AG04450 (cell line): ENCODE data around the gene SDK1. TPM values are rescaled to one million over a fixed set of nuclear protein-coding genes. Genes with fewer than 3 reads are reported as not detected.

ENCODE experiments used
- CTCF ChIA-PET: fragments of 300-600, 350-600 bp; formaldehyde crosslinking; extraction: SDS; loops from one replicate; lab custom pipeline; 2022; ENCODE audit warnings: antibody characterized with exemption, inconsistent platforms; lab: Charles Lee
- POLR2A ChIA-PET: fragments of 350-600 bp; formaldehyde crosslinking; extraction: SDS; loops from one replicate; lab custom pipeline; 2021; ENCODE audit warnings: antibody characterized with exemption, inconsistent platforms; lab: Yijun Ruan, JAX
- DNase-seq: peaks from one replicate; pipeline ENCODE4 v3.0.0-alpha.2; 2011; ENCODE audit warnings: low read depth, low spot score
- H3K27ac ChIP-seq: one replicate; pipeline ENCODE4 v1.5.1; 2012; ENCODE audit warnings: low read depth, low read length, control low read depth
- H3K27me3 ChIP-seq: one replicate; pipeline ENCODE4 v1.6.0; 2012; ENCODE audit warnings: low read length; ENCODE audit not compliant: control insufficient read depth, insufficient read depth
- H3K4me3 ChIP-seq: 2 replicates; pipeline ENCODE4 v1.5.1; 2011; ENCODE audit warnings: mild to moderate bottlenecking, low read depth, low read length, control low read depth
- H3K9me3 ChIP-seq: 2 replicates; pipeline ENCODE4 v1.5.1; 2012; ENCODE audit warnings: low read length; ENCODE audit not compliant: control insufficient read depth, insufficient read depth
- polyA plus RNA-seq: library from polyadenylated mRNA; depleted of rRNA; stranded (reverse); fragments of >200 nt; gene quantifications from 2 replicates; pipeline ENCODE4 v1.2.3, GENCODE V29; 2011
- TF ChIP-seq, protein P1 (sequence below): IDR thresholded peaks from 2 replicates; pipeline ENCODE4 v1.5.1; 2011; ENCODE audit warnings: low read depth, low read length, control low read depth, inconsistent platforms

SDK1 gene
- polyA plus RNA-seq, 1 experiment, result 2.2 TPM

DNA sequence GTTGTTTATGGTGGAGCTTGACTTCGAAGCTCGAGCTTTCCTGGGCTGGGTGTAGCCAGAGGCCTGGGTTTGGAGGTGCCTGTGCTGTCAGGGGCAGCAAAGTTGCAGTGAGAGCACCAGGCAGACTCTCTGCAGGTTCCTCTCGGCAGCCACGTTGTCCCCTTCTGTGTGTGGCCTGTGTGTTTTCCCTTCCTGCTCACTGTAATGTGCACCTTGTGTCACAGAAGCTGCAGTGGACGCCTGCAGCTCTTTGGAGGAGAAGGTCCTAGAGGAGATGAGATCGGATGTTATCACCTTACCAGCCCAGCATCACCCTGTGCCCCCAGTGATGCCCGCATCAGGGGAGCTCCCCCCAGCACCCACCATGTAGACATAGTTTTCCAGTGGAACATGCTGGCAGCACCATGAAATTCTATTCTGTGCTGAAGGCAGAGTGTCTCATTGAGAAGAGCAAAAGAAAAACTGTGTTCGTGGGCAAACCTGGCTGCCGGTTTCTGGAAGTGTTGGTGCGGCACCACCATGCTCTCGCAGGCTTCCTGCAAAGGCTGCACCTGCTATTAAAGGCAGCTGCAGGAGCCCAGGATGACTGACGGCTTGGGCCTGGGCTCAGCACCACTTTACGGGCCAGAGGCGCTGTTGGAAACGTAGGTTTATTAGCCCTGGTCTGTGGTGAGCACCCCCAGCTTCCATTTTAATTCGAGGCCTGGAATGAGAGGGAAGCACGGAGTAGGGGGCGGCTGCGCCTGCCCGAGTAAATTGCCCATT lies 771.3 kb downstream of the SDK1 start:
- DNase-seq, result no peak
- POLR2A ChIA-PET, result no interaction called here
- peaks cover 84% of the 10 kb centered on the region for H3K9me3 ChIP-seq
- no peaks in the 10 kb centered on the region for H3K27me3 ChIP-seq
- H3K4me3 ChIP-seq, result no peak overlapping the region
- CTCF ChIA-PET, result no interaction called here
- TF ChIP-seq, protein P1, sequence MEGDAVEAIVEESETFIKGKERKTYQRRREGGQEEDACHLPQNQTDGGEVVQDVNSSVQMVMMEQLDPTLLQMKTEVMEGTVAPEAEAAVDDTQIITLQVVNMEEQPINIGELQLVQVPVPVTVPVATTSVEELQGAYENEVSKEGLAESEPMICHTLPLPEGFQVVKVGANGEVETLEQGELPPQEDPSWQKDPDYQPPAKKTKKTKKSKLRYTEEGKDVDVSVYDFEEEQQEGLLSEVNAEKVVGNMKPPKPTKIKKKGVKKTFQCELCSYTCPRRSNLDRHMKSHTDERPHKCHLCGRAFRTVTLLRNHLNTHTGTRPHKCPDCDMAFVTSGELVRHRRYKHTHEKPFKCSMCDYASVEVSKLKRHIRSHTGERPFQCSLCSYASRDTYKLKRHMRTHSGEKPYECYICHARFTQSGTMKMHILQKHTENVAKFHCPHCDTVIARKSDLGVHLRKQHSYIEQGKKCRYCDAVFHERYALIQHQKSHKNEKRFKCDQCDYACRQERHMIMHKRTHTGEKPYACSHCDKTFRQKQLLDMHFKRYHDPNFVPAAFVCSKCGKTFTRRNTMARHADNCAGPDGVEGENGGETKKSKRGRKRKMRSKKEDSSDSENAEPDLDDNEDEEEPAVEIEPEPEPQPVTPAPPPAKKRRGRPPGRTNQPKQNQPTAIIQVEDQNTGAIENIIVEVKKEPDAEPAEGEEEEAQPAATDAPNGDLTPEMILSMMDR, result no peak
- no peak overlapping the region for H3K27ac ChIP-seq

DNA sequence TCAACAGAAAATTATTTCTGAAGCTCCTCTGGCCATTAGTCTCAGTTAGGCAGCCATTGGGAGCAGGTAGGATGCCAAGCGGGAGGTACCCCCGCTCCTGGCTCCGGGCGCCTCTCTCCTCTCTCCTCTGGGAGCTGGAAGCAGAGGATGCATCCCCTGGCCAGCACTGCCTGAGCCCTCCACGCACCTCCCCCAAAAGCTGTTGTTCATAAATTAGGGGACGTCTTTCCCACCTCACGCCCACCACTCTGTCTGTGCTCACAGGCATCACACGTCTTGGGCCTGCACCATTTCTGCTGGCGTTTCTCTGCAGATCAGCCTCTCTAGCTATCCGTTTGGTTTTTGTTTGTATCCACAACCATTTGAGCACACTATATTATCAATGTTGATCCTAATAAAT lies 772.0 kb downstream of the SDK1 start:
- TF ChIP-seq, protein P1, result no peak
- no peak for DNase-seq
- ChIA-PET POLR2A (no interaction called here), CTCF (no interaction called here)
- Histone ChIP-seq H3K9me3 (peaks cover 81% of the 10 kb centered on the region), H3K27ac (no peak overlapping the region), H3K4me3 (no peak overlapping the region), H3K27me3 (no peaks in the 10 kb centered on the region)

GRCh38 chr7:4073750-4074149 lies 772.7 kb downstream of the SDK1 start:
- Histone ChIP-seq H3K4me3 (no peak overlapping the region), H3K27ac (no peak overlapping the region), H3K27me3 (no peaks in the 10 kb centered on the region), H3K9me3 (peaks cover 80% of the 10 kb centered on the region)
- CTCF ChIA-PET, result no interaction called here
- POLR2A ChIA-PET, result no interaction called here
- DNase-seq, result no peak
- TF ChIP-seq, protein P1, result no peak

GRCh38 chr7:4074407-4074806 lies 773.4 kb downstream of the SDK1 start:
- TF ChIP-seq, protein P1, result no peak
- POLR2A ChIA-PET, result interaction anchor here (0.6 to 0.7 kb wide), 2 partner anchors 32 to 380 kb away, joined by 4 to 7 read pairs; no protein-coding TSS in a partner anchor
- Histone ChIP-seq H3K27ac (no peak overlapping the region), H3K9me3 (peaks cover 80% of the 10 kb centered on the region), H3K4me3 (no peak overlapping the region), H3K27me3 (no peaks in the 10 kb centered on the region)
- CTCF ChIA-PET, result no interaction called here
- no peak for DNase-seq

GRCh38 chr7:4074994-4075393 lies 773.9 kb downstream of the SDK1 start:
- H3K27ac ChIP-seq, result no peak overlapping the region
- no peak for DNase-seq
- no peaks in the 10 kb centered on the region for H3K27me3 ChIP-seq
- H3K9me3 ChIP-seq, result peaks cover 80% of the 10 kb centered on the region
- TF ChIP-seq, protein P1, result no peak
- ChIA-PET POLR2A (no interaction called here), CTCF (no interaction called here)
- no peak overlapping the region for H3K4me3 ChIP-seq
